Measurements from ENCODE around the gene ARHGAP4.
A peak's percentile ranks its signal among the peaks of the same experiment; 100 is the strongest.

Gene ARHGAP4

DNA sequence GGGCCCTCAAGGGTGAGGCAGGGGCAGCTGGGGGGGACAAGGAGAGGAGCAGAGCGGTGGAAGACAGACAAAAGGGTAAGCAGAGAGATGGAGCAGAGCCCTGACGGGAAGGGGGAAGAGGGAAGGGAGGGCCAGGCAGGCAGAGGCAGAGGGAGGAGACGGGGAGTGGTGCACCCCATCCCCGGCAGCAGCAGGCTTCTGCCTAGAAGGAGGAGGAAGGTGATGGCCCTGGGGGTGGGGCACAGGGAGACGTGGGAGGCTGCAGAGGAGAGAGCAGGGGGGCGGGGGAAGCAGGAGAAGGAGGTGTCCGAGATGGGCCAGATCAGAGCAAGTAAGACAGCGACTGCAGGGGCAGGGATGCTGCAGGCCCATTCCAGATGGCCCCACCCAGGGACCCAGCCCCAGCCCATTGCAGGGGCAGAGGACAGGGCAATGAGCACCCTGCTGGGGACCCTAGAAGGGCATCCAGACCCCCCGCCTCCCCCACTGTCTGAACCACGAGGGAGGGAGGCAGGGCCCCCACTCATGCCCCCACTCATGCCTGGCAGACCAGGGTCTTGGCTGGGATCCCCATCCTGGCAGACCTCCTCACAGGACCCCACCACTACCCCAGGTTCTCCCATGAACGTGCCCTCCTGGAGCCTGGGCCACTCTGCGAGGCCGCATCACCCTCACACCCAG is 42.8 kb downstream of the ARHGAP4 start:
- Histone ChIP-seq H3K9me3 (ENCODE audit: insufficient read depth, low read length) (no peaks in the 10 kb centered on the region), H3K9ac (ENCODE audit: insufficient read length, low read depth) (no peak overlapping the region), H3K4me3 (ENCODE audit: insufficient read length, low read depth) (no peak overlapping the region), H3K27me3 (ENCODE audit: insufficient read depth, insufficient read length) (no peaks in the 10 kb centered on the region), H3K36me3 (ENCODE audit: insufficient read depth, insufficient read length, low read length) (peaks cover 13% of the 10 kb centered on the region), H3K4me1 (ENCODE audit: insufficient read depth, insufficient read length) (peaks cover 9% of the 10 kb centered on the region)
- TF ChIP-seq ZNF274 (IDR thresholded peaks at IDR 0.05; ENCODE audit: low read depth, low read length), result no peak
- no peak for TF ChIP-seq SUZ12 (IDR thresholded peaks at IDR 0.05; ENCODE audit: extremely low read depth, insufficient read depth, insufficient read length)
- no peak for TF ChIP-seq YY1 (IDR thresholded peaks at IDR 0.05; ENCODE audit: insufficient read depth, insufficient read length)
- DNase-seq (ENCODE audit: low read depth, low spot score), result no peak

DNA sequence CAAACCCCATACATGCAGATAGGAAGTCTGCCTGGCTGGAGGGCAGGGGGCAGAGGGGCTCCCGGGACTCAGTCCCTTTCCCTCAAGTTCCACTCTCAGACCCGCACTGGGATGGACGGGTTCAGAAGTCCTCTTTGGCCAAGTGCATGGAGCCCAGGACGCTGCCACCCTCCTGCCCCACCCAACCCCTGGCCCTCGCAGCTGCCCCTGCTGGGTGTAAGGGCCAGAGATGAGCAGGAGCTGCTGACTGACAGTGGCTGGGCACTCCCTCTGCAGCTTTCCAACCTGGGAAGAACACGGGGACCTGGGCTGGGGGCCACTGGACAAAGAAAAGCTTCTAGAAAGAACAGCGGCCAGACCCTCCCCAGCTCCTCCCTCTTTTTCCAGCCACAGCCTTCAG is 43.5 kb downstream of the ARHGAP4 start:
- Histone ChIP-seq H3K4me3 (ENCODE audit: insufficient read length, low read depth) (no peak overlapping the region), H3K27me3 (ENCODE audit: insufficient read depth, insufficient read length) (no peaks in the 10 kb centered on the region), H3K9ac (ENCODE audit: insufficient read length, low read depth) (no peak overlapping the region), H3K4me1 (ENCODE audit: insufficient read depth, insufficient read length) (peaks cover 9% of the 10 kb centered on the region), H3K36me3 (ENCODE audit: insufficient read depth, insufficient read length, low read length) (peaks cover 13% of the 10 kb centered on the region), H3K9me3 (ENCODE audit: insufficient read depth, low read length) (no peaks in the 10 kb centered on the region)
- DNase-seq (ENCODE audit: low read depth, low spot score), result no peak
- TF ChIP-seq ZNF274 (IDR thresholded peaks at IDR 0.05; ENCODE audit: low read depth, low read length), result no peak

DNA sequence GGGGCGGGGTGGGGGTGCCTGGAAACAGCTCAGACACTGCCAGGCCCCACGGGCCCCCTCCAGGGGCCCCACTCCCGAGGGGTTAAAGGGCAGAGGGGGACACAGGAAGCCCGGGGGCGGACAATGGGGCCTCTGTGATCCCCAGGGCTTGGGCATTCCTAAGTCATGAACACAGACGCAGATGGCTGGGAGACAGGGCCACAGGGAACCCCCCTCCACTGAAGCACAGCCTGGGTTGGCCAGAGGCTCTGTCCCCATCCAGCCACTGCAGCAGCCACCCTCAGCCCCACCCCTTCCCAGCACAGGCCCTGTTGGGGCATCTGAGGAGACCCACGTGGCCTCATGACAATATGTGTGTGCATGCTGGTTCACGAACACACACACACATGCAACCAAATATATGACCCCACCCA is 44.0 kb downstream of the ARHGAP4 start:
- Histone ChIP-seq H3K4me1 (ENCODE audit: insufficient read depth, insufficient read length) (peaks cover 9% of the 10 kb centered on the region), H3K27me3 (ENCODE audit: insufficient read depth, insufficient read length) (no peaks in the 10 kb centered on the region), H3K4me3 (ENCODE audit: insufficient read length, low read depth) (no peak overlapping the region), H3K9me3 (ENCODE audit: insufficient read depth, low read length) (no peaks in the 10 kb centered on the region), H3K36me3 (ENCODE audit: insufficient read depth, insufficient read length, low read length) (peaks cover 13% of the 10 kb centered on the region), H3K9ac (ENCODE audit: insufficient read length, low read depth) (no peak overlapping the region)
- TF ChIP-seq ZNF274 (IDR thresholded peaks at IDR 0.05; ENCODE audit: low read depth, low read length) (no peak), SUZ12 (IDR thresholded peaks at IDR 0.05; ENCODE audit: extremely low read depth, insufficient read depth, insufficient read length) (no peak), YY1 (IDR thresholded peaks at IDR 0.05; ENCODE audit: insufficient read depth, insufficient read length) (no peak)
- no peak for DNase-seq (ENCODE audit: low read depth, low spot score)

DNA sequence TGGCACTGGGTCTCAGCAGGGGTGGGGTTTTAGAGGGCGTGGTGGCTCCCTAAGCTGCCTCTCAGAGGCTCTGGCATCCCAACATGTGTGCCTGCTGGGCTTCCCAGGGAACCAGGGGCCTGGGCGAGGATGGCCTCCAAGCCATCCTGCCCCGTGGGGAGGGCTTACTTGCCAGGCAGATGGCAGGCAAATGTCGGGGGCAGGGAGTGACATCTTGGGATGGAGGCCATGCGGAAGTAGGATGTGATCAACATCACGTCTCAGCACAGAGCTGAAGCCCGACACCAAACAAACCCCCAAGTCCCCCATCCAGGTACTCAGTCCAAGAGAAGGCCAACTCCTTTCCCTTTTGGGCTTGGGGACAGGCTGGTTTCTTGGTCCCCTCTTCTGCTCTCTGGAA is 44.8 kb downstream of the ARHGAP4 start:
- Histone ChIP-seq H3K9me3 (ENCODE audit: insufficient read depth, low read length) (no peaks in the 10 kb centered on the region), H3K4me1 (ENCODE audit: insufficient read depth, insufficient read length) (peaks cover 9% of the 10 kb centered on the region), H3K36me3 (ENCODE audit: insufficient read depth, insufficient read length, low read length) (peaks cover 13% of the 10 kb centered on the region), H3K27me3 (ENCODE audit: insufficient read depth, insufficient read length) (no peaks in the 10 kb centered on the region), H3K9ac (ENCODE audit: insufficient read length, low read depth) (no peak overlapping the region), H3K4me3 (ENCODE audit: insufficient read length, low read depth) (no peak overlapping the region)
- no peak for DNase-seq (ENCODE audit: low read depth, low spot score)
- no peak for TF ChIP-seq SUZ12 (IDR thresholded peaks at IDR 0.05; ENCODE audit: extremely low read depth, insufficient read depth, insufficient read length)

DNA sequence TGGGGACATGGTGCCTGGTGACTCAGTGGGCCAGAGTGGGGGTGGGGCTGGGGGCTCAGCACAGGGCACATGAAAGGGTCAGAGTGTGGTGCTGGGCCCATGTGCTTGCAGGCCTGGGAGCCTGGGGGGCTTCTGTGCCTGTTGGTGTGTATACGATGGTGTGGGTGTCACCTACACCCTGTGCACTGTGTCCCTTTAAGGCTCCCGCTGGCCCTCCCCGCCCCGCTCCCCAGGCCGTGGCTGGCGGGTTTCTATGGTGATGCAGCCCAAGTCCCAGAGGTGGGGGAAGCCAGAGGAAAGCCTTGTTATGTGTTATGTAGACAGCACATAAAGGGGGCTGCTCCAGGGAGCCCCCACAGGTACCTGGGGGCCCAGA is 45.6 kb downstream of the ARHGAP4 start:
- Histone ChIP-seq H3K9me3 (ENCODE audit: insufficient read depth, low read length) (no peaks in the 10 kb centered on the region), H3K9ac (ENCODE audit: insufficient read length, low read depth) (no peak overlapping the region), H3K36me3 (ENCODE audit: insufficient read depth, insufficient read length, low read length) (peaks cover 13% of the 10 kb centered on the region), H3K27me3 (ENCODE audit: insufficient read depth, insufficient read length) (no peaks in the 10 kb centered on the region), H3K4me3 (ENCODE audit: insufficient read length, low read depth) (no peak overlapping the region), H3K4me1 (ENCODE audit: insufficient read depth, insufficient read length) (peaks cover 9% of the 10 kb centered on the region)
- no peak for TF ChIP-seq ZNF274 (IDR thresholded peaks at IDR 0.05; ENCODE audit: low read depth, low read length)
- no peak for TF ChIP-seq YY1 (IDR thresholded peaks at IDR 0.05; ENCODE audit: insufficient read depth, insufficient read length)
- no peak for TF ChIP-seq SUZ12 (IDR thresholded peaks at IDR 0.05; ENCODE audit: extremely low read depth, insufficient read depth, insufficient read length)
- DNase-seq (ENCODE audit: low read depth, low spot score), result no peak

DNA sequence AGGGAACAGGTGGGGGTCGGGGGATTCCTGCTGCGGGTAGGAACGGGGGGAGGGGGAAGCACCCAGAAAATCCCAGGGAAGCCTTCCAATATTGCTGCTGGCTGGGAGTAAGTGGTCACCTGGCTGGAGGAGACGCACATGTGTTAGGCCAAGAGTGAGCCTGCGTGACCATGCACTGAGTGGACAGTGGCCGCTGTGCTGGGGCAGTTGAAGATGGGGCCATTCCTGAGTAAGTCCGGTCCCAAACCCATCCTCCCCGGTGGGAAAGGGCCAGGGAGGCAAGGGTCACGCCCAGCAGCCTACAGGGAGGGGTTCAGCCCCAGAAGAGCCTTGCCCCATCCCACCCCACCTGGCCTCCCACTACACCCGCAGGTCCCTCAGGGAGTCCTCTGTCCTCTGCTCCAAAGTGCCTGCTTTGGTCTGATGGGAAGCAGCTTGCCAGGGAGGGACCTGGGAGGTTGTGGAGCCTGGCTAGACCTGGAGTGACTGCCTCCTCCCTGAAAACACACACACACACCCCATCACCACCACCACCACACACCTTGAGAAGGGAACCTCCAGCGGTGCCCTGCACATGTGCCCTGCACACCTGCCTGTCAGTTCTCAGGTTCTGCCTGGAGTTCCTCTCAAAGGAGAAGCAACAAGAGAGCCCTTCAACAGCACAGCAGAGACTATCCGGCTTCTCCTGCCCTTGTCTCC is 46.2 kb downstream of the ARHGAP4 start:
- Histone ChIP-seq H3K4me3 (ENCODE audit: insufficient read length, low read depth) (no peak overlapping the region), H3K9ac (ENCODE audit: insufficient read length, low read depth) (peak overlapping the region; percentile 21), H3K27me3 (ENCODE audit: insufficient read depth, insufficient read length) (no peaks in the 10 kb centered on the region), H3K36me3 (ENCODE audit: insufficient read depth, insufficient read length, low read length) (peaks cover 15% of the 10 kb centered on the region), H3K4me1 (ENCODE audit: insufficient read depth, insufficient read length) (peaks cover 9% of the 10 kb centered on the region), H3K9me3 (ENCODE audit: insufficient read depth, low read length) (no peaks in the 10 kb centered on the region)
- DNase-seq (ENCODE audit: low read depth, low spot score), result no peak
- TF ChIP-seq ZNF274 (IDR thresholded peaks at IDR 0.05; ENCODE audit: low read depth, low read length) (no peak), YY1 (IDR thresholded peaks at IDR 0.05; ENCODE audit: insufficient read depth, insufficient read length) (no peak), SUZ12 (IDR thresholded peaks at IDR 0.05; ENCODE audit: extremely low read depth, insufficient read depth, insufficient read length) (no peak)

DNA sequence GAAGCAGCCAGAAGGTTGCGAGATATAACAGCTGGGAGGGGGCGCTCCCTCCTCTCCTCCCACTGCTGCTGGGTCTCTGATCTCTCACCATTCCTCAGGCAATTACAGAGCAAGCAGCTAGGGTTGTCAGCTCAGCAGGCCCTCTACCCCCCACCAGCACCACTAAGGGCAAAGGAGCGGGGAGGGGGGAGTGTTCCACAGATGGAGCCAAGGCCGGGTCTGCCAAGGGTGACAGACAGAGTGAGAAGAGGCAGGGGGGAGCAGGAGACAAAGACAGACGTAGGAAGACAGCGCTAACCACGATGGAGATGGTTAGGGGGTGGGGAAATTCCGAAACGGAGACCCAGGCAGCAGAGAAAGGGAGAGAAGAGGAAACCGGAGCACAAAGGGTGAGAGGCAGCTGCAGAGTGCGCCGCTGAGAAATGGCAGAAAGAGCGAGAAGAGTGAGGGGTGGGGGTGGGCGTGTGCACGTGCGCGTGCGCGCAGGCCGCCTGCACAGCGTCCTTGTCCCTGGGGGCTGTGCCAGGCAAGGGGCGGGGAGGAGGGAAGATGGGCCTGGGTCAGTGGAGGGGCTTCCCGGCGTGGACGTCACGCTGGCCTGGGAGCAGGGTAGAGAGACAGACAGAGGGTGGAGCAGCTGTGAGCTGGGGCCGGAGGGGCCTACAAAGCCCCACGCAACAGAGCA is 47.0 kb downstream of the ARHGAP4 start:
- Histone ChIP-seq H3K4me1 (ENCODE audit: insufficient read depth, insufficient read length) (peaks cover 9% of the 10 kb centered on the region), H3K4me3 (ENCODE audit: insufficient read length, low read depth) (no peak overlapping the region), H3K9me3 (ENCODE audit: insufficient read depth, low read length) (no peaks in the 10 kb centered on the region), H3K27me3 (ENCODE audit: insufficient read depth, insufficient read length) (no peaks in the 10 kb centered on the region), H3K9ac (ENCODE audit: insufficient read length, low read depth) (peak overlapping the region; percentile 4), H3K36me3 (ENCODE audit: insufficient read depth, insufficient read length, low read length) (peaks cover 19% of the 10 kb centered on the region)
- TF ChIP-seq ZNF274 (IDR thresholded peaks at IDR 0.05; ENCODE audit: low read depth, low read length) (no peak), YY1 (IDR thresholded peaks at IDR 0.05; ENCODE audit: insufficient read depth, insufficient read length) (no peak), SUZ12 (IDR thresholded peaks at IDR 0.05; ENCODE audit: extremely low read depth, insufficient read depth, insufficient read length) (no peak)
- peak; percentile 27 for DNase-seq (ENCODE audit: low read depth, low spot score)

All from NT2/D1 (cell line).